GM21619 (cell line): ENCODE data around the gene MSI2.

Experiments
- ATAC-seq: cut with Tn5 transposase; IDR thresholded peaks from one replicate; pipeline ENCODE4 v1.9.1; 2021; ENCODE audit not compliant: unreplicated experiment

The MSI2 gene

DNA sequence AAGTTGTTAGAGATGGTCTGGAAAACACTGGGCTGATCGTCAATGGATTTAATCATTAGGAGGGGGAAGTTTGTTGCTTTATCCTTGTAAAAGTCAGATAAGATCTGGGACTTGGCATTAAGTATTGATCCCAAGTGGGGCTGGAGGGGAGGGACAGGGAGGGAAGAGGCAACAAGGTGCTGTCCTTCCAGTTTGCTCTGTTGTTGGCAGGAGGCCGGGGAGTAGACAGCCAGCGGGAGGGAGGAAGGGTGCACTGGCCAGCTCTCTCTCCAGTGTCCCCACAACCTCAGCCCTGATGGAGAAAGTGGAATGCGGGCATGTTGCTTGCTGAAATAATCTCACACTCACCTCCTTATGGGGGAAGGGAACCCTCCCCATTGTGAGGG, 278.5 kb downstream of the MSI2 start:
- ATAC-seq, result no peak

DNA sequence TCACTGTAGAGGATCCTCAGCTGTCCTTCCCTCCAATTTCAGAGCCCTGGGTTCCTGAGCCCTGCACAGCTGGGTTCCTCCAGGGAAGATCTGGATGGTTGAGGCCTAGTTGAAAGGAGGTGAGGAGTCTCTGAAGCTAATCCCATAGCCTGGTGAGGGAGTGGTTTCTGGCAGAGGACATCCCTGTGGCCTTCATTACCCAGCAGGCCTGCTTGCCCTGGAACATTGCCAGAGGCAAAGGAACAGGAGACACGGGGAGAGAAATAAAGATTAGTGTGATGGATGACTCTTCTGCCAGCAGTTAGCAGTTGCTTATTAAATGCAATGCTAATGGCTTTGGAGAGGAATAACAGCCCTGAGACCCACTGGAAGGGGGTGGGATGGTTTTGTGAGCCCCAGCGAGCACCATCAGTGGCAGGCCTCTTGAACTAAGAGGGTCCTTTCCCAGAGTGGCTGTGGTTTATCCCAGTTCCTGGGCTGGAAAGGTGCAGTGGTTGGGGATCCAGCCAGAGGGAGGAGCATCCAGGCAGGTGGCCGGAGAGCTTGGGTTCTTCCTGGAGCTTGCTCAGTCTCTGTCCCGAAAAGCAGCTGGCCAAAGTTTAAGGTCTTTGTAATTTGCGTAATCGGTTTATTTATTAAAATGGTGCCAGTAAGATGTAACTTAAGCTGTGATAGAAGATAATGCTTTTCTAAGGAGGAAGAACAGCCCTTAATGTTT, 279.1 kb downstream of the MSI2 start:
- no peak for ATAC-seq

DNA sequence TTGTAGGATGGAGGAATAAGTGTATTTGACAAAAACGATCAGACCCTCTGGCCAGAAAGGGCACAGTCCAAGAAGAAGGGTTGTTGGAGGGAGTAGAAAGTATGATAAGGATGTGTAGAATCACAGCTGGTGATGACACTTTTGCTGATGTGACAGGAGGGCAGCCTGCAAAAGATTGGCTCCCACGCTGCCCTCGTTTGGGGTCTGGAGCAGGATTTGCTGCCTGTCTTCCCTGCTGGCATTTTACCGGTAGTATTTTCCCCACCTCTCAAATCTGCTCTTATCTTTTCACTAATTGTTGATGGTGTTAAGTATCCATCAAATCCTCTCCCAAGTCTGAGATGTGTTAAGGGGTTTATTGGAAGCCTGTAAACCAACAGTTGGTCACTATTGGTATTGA, 280.0 kb downstream of the MSI2 start:
- ATAC-seq, result no peak

DNA sequence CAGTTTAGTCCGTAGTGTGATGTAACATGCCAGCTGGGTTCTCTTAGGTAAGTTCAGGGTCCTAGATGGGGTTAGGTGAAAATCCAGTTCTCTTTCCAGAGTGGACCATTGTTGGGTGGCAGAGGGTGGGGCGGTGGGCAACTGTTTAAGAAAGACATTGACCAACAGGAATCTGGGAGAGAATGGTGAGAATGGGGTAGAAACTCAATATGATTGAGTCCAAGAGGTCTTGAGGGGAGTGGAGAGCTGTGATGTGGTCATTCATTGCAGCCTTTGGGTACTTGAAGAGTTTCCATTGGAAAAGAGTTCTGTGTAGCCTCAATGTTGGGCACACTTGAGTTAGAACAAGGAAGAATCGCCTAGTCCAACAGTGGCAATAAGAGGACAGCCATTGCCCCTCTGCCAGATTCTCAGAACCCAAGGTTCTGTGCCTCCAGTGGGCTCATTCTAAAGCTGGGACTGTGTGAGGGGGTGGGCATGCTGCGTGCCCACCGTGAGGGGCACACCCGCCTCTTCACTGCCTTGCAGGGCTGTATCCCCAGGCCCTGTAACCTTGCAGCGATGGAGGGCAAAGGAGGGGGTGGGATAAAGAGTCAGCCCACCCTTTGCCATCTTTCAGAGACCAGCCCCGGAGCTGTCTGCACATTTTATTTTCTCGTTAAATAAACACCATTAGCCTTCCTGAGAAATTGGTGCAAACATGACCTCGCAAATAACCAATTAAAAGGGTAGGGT, 280.6 kb downstream of the MSI2 start:
- no peak for ATAC-seq

DNA sequence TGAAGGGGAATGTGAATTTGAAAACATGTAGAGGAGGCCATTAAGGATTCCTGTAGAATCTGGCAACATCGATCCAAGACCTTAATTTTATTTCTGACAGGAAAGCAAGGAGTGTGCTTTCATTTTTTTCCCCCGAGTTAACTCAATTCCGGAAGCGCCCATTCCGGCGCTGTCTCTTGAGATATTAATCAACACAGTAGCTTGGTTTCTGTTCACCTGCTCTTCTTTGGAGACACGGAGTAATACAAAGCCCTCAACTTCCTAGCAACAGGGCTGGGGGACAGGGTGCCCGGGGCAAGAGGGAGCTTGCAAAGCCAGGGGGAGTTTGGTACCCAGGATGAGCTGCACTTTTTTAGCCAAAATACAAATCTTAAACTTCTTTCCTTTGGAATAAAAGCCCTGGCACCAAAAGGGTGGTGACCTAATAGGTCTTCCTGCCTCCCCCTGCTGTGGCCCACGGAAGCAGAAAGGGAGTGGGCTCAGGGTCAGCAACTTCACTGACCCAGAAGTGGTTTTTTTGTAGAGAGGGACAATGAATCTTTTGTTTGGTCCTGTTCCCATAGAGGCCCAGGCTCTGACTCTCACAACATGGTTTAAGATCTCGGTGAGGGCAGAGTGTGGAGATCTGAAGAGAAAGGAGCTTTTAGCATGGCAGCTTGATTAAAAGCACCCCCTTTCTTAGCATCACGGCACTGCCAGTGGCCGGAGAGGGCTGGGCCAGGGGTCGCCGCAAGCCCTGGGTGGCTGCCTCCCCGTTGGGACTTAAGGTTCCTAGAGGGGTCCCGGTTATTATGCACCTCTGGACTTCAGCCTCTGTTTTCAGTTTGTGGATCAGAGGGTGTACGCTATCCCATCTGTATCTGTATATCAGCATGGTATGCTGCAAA, 281.4 kb downstream of the MSI2 start:
- ATAC-seq, result no peak

DNA sequence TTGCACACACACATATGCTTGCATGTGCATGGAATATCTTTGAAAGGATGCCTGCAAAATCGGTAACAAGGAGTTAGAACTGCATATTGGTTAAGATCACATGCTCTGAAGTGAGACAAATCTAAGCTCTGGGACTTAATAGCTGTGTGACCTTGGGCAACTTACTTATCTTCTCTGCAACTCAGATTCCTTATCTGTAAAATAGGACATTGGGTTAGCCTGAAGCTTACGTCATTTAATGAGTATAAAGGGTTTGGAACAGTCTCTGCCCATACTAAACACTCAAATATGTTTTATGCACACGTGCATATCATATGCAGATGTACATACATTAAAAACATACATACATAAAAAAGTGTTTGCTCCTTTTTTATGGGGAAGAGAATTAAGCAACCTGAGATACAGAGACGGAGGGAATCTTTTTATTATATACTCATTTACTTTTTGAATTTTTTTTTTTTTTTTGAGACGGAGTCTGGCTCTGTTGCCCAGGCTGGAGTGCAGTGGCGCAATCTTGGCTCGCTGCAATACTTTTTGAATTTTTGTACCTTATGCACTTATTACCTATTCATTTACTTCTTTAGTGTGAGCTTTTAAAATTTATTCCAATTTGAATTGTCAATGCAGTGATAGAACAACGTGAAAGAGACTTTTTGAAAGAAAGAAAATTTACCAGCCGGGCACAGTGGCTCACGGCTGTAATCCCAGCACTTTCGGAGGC, 282.6 kb downstream of the MSI2 start:
- ATAC-seq, result no peak

DNA sequence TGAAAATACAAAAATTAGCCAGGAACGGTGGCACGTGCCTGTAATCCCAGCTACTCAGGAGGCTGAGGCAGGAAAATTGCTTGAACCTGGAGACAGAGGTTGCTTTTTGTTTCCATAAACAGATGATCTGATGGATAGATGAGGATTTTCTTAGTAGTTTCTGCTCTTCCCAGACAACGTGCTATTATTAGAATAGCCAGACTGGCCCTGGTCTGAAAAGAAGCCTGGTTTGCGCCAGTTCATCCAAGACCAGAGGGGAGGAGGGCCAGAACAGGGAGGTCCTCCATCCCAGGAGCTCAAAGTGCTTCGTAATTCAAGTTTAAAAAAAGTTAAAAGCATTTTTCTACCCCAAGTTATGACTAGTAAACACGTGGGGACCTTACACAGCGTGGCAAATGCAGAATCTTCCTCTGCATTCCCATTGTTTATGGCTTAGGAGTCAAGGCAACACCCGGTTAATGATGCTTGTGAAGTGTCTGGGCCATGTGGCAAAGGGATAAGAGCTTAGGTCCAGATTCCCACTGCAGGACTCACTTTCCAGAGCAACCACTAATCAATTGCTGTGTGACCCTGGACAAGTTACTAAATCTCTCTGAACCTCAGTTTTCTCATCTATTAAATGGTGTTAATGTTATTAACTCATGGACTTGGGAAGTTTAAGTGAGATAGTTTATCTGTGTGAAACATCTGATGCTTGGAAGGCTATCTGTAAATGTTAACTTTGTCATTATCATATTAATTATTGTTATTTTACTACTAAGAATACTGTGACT, 283.4 kb downstream of the MSI2 start:
- no peak for ATAC-seq

DNA sequence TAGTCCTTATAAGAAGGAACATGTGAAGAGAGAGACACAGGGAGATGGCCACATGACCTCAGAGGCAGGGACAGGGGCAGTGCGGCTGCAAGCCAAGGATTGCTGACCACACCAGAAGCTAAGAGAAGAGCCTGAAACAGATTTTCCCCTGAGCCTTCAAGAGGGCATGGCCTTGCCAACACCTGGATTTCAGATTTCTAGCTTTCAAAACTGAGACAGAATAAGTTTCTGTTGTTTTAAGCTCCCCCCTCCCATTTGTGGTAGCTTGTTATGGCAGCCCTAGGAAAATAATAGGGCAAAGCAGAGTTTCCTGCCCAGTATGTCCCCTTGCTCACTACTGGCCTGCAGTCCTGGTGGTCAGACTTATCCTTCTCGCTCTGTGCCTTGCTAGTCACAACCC, 284.3 kb downstream of the MSI2 start:
- no peak for ATAC-seq

DNA sequence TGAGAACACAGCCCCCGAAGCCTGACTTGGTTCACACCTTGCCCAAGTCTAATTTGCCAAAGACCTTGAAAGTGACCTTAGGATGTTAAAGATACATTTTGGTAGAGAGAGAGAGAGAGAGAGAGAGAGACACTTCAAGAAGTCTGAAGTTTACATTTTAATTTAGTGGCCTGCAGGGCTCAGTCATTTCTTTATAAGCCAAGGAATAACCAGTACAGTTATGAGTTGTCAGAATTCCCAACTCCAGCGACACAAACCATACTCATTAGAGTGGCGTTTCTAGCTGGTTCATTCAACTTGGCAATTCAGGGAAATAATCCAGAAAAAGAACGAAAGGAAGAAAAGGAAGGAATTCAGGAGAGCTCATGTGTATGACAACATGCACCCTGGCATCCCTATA, 284.7 kb downstream of the MSI2 start:
- no peak for ATAC-seq

DNA sequence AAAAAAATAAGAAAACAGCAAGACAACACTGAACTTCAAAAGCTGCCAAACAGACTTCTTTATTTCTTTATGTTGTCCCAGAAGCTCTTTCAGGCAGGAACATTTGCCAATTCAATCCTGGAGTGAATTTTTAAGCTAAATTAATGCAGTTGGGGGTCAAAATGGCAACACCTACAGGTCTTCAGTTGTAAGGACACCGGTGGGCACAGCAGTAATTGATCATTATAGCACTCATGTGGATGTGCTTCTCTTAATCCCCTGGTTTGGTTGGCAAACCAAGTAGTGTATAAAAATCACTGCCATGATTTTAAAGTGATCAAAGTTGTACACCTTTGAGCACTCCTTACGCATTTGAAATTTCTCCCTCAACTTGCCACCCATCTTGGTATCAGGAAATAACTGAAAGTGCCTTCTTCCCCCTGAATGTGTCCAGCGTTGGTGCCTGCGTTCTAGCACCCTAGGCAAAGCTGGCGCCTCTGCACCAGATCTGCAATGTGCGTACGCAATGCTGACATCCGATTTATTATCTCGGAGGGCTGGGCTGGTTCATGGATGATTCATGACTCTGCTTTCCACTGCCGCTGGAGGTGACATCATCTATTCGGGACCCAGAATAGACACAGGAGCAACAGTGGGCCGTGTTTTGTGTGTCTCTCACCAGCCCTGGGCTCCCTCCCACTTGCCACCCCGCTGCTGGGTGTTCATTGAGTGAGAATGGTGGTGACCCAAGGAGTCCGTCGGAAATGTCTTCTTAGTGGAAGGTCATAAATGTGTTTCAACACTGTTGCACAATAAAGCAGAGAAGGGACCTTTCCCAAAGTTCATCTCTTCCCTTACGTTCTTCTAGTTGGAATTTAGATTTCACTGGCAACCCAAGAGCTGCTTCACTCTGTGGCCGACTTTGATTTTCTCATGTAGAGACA, 285.4 kb downstream of the MSI2 start:
- ATAC-seq, result no peak

DNA sequence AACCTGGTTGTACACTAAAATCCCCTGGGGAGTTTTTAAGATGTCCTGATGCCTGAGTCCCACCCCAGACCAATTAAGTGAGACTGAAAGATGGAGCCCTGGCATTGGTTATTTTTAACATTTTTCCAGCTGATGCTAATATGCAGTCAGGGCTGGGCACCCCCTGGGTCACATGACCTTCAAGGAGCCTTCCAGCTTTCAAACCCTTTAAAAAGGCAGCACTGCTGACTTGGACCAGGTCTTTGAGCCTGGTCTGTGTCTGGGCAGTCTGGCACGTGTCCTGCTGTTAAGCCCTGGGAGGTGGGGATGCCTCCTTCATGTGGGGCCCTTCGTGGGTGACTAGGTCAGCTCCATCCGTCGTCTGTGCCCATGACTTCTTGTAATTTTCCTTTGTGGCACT, 286.2 kb downstream of the MSI2 start:
- ATAC-seq, result no peak

DNA sequence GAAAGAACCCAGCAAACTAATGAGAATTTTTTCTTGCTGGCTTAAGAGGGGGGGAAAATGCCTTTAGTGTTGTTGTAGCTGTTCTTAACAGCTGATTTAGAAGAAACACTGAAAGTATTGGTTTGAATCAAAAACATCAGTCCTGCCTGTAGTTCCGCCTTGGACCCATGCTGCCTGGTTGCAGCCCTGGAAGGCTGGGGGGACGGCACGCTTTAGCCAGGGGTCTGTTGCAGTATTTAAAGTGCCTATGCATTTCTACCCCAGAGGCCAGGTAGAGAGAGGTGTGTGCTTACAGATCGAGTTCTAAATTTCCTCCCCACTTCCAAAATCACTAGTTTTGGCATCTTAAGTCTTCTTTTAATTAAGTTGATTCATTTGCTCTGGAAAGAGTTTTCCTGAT, 286.9 kb downstream of the MSI2 start:
- no peak for ATAC-seq

DNA sequence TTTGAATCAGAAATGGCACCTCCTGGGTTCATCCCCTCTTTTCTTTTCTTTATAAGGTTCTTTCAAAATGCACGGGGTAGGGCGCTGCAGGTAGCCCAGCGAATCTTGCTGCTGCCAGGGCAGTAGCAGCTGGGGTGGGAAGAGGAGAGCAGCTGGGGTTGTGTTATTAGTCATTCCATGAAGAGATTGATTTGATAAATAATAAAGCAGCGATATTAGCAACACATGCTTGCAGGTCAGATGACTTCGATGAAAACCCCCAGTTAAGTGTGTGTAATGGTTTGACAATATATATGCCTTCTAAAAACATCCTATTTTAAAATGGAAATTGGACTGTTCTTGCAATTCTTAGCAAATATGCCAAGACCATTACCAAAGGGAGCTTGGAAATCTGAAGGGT, 288.1 kb downstream of the MSI2 start:
- no peak for ATAC-seq

DNA sequence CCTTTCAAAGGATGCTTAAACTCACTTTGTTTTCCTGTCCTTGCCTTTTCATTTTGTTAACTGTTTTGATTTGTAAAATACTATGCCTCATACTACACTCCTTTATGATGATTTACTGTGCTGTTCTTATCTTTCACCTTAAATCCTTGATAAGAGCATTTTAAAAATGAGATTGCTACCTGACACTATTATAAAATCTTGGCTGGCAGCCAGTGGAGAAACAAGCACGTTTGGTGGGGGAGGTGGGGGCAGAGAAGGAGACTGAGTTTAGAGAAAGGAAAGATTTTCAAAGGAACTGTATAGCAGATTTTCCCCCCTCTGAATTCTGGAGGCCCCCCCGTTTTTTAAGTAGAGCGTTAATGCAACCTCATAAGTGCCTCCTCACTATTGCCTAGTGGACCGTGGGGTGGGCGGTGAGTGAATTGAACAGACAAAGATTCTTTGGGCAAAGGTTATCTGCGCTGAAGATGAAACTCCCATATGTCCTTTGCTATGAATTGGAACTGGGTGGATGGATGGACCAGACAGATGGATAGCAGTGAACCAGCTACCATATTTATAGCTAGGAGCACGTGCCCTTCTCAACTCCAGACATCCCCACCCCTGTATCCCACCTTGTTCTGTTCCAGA, 288.6 kb downstream of the MSI2 start:
- no peak for ATAC-seq

DNA sequence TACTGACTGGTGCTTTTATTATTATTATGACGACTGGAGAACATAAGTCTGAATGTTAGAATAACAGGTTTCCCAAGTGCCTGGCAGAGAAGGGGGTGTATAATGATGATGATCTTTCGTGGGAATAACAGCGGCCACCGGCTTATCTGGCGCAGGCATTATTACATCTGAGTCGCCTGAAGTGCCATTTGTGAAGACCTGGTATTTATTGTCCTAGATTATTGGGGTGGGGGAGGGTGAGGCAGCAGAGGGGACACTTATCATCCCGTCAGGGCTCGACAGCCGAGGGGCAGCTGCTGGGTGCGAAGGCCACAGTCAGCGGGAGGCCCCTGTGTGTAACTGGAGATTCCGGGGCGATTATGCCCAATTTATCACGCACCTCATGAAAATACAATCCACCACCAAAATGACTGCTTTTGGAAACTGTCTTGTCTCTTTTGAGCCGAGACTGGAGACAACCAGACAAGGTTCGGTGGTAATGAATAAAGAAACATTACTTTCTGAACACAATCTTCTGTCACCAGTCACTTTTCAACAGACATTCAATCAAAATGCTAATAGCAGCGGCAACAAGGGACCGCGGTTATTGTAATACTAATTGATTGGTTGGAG, 289.5 kb downstream of the MSI2 start:
- no peak for ATAC-seq

DNA sequence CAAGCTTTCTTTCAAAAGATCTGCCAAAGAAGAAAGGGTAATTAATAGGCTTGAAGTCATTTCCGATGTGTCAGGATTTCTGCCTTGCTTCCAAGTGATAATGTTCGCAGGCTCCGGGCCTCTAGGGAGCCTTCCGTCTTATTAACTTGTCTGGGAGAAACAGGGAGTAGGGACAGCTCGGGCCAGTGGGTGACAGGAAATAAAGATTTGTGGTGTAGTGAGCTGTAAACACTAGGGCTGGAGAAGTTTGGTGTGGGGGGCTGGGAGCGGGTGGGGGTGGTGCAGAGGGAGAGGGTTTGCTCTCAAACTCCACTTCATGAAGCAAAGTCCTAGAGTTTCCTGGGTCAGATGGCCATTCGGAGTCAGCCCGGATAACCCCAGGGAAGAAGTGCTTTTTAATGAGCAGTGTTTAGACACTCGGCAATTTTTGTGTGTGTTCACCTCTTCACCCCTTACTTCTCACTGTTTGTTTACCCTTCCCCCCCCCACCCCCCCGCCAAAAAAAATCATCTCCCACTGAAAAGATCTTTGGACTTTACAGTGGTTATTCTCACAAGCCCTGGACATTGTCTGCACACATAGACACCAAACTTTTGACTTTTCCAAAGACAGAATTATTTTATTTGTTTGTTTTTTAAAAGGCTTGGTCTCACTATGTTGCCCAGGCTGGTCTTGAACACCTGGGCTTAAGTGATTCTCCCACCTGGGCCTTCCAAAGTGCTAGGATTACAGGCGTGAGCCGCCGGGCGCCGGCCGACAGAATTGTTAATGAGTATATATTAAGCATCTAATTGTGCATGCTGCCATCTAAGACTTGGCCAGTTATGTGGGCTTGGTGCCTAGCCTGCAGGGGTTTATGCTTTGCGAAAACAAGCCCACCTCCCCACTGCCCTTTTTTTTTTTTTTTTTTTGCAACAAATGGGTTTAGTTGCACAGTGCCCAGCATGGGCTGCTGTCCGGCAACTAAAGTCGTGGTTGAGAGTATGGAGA, 292.4 kb downstream of the MSI2 start:
- ATAC-seq, result no peak

DNA sequence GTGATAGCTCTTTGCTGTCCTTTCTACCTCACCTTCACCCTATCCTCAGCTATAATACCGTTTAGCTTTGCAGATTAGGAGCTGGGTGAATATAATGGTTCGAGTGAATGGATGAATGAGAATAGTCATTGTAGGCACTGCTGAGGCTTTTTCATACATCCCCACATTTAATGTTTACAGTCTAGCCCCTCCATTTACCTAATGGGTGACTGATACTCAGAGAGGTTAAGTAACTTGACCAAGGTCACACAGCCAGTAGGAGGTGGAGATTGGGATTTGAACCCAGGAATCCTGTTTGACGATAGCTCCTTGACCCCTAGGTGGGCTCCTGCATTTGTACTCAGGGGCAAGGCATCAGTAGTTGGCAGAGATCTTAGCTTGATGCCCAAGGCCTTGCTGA, 293.1 kb downstream of the MSI2 start:
- no peak for ATAC-seq
